HG03097 (cell line): Measurements from ENCODE around the gene SETDB2.

Experiments used
- ATAC-seq: cut with Tn5 transposase; IDR thresholded peaks from one replicate; pipeline ENCODE4 v1.9.1; 2021; ENCODE audit not compliant: unreplicated experiment, low FRiP score

The SETDB2 gene

GRCh38 chr13:49528161-49528560 lies 84.1 kb downstream of the SETDB2 start:
- no peak for ATAC-seq

GRCh38 chr13:49530457-49530856 lies 86.4 kb downstream of the SETDB2 start:
- ATAC-seq: peak; percentile 69

- ATAC-seq: no peak
Measured at GRCh38 chr13:49532593-49532992, 88.5 kb downstream of the SETDB2 start.

- no peak for ATAC-seq
Measured at GRCh38 chr13:49533011-49533410, 88.9 kb downstream of the SETDB2 start.

- ATAC-seq: no peak
Measured at GRCh38 chr13:49533591-49534269, 89.7 kb downstream of the SETDB2 start.

- ATAC-seq: peak; percentile 57
Measured at GRCh38 chr13:49536144-49536873, 92.2 kb downstream of the SETDB2 start.

GRCh38 chr13:49538404-49538803 lies 94.3 kb downstream of the SETDB2 start:
- no peak for ATAC-seq

- no peak for ATAC-seq
Measured at GRCh38 chr13:49539313-49539712, 95.2 kb downstream of the SETDB2 start.

GRCh38 chr13:49539746-49540145 lies 95.7 kb downstream of the SETDB2 start:
- ATAC-seq: no peak

GRCh38 chr13:49540552-49540951 lies 96.5 kb downstream of the SETDB2 start:
- no peak for ATAC-seq

- ATAC-seq: no peak
Measured at GRCh38 chr13:49543656-49544055, 99.6 kb downstream of the SETDB2 start.
